ENCODE results near the gene SKA3. TPM values are rescaled to one million over a fixed set of nuclear protein-coding genes. Genes with fewer than 3 reads are reported as not detected.
"Not testable (repeated sequence)": the region's sequence is repeated elsewhere in the genome, so short reads cannot be mapped to it uniquely, and the experiment has no call there.

Gene SKA3
- total RNA-seq, 1 experiment from 2014 or later: 61.8 TPM

DNA sequence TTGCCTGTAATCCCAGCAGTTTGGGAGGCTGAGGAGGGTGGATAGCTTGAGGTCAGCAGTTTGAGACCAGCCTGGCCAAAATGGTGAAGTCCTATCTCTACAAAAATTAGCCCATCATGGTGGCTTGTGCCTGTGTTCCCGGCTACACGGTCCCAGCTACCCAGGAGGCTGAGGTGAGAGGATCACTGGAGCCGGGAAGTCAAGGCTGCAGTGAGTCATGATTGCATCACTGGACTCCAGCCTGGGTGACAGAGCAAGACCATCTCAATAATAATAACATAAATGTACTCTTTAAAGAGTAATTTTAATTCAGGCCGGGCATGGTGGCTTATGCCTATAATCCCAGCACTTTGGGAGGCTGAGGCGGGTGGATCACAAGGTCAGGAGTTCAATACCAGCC, 38.7 kb downstream of the SKA3 start:
- no peak overlapping the region for H4K5ac ChIP-seq (ENCODE audit: insufficient read length, low read depth, low read length)
- H4K20me1 ChIP-seq (ENCODE audit: control insufficient read depth, insufficient read depth, insufficient read length): no peaks in the 10 kb centered on the region
- WGBS (ENCODE audit: extremely low coverage, insufficient read length, low lambda C conversion rate): no CpG with 5 or more reads among the region's 5 CpGs
- H3K9ac ChIP-seq (ENCODE audit: extremely low read depth, insufficient read length, low read length): no peak overlapping the region
- no peak overlapping the region for H3K23ac ChIP-seq (ENCODE audit: insufficient read length, low read depth, low read length)
- Mint-ChIP-seq H3K27ac (no peak overlapping the region), H3K36me3 (ENCODE audit: insufficient read depth in 1 of 3, low read depth in 3 of 3) (peaks cover 16 to 19% (median 17%) of the 10 kb centered on the region in 3 experiments), H3K4me1 (peaks cover 17 to 31% of the 10 kb centered on the region in 2 experiments), H3K9me3 (peaks cover 11 to 13% of the 10 kb centered on the region in 2 experiments), H3K4me3 (no peak overlapping the region), H3K27me3 (ENCODE audit: low read depth) (no peaks in the 10 kb centered on the region)
- H2BK12ac ChIP-seq (ENCODE audit: insufficient read length, low read depth, low read length): no peak overlapping the region
- H3K18ac ChIP-seq (ENCODE audit: insufficient read length, low read depth, low read length): no peak overlapping the region
- no peak for DNase-seq
- H3K79me2 ChIP-seq (ENCODE audit: insufficient read depth, low read length): peaks cover 15% of the 10 kb centered on the region; the same call in 1 of the 2 replicates
- no peak overlapping the region for H4K8ac ChIP-seq (replicated peaks; ENCODE audit: insufficient read length, low read depth, low read length)
- no peak overlapping the region for H2BK15ac ChIP-seq (ENCODE audit: low read depth, low read length)
- H3K9me3 ChIP-seq (ENCODE audit: control insufficient read depth, low read depth, low read length): no peaks in the 10 kb centered on the region
- H4K91ac ChIP-seq (ENCODE audit: insufficient read length, low read depth, low read length): no peak overlapping the region
- no peak overlapping the region for H2AK5ac ChIP-seq (ENCODE audit: insufficient read length, low read length)
- H2BK120ac ChIP-seq (ENCODE audit: low read depth, low read length, poor library complexity, severe bottlenecking): no peak overlapping the region
- no peak overlapping the region for H3K14ac ChIP-seq (ENCODE audit: insufficient read depth, low read length)
- no peak overlapping the region for H2BK5ac ChIP-seq (ENCODE audit: insufficient read length, low read length)
- no peaks in the 10 kb centered on the region for H3K79me1 ChIP-seq (ENCODE audit: insufficient read depth, low read depth, low read length, poor library complexity, severe bottlenecking)
- H3T11ph ChIP-seq (ENCODE audit: low read length): no peak overlapping the region
- H2AFZ ChIP-seq (ENCODE audit: low read length): no peak overlapping the region
- H3K4me2 ChIP-seq (ENCODE audit: insufficient read depth, insufficient read length, low read length): no peak overlapping the region
- H3K4me1 ChIP-seq (ENCODE audit: insufficient read depth, low read length): no peaks in the 10 kb centered on the region; the same call in 1 of the 2 replicates
- H3K23me2 ChIP-seq (ENCODE audit: insufficient read length, low read depth, low read length, poor library complexity, severe bottlenecking): no peaks in the 10 kb centered on the region
- H3K27ac ChIP-seq (ENCODE audit: insufficient read length, low read depth, low read length): no peak overlapping the region
- no peak overlapping the region for H3K4ac ChIP-seq (ENCODE audit: low read depth, low read length)
- TF ChIP-seq, protein P1, sequence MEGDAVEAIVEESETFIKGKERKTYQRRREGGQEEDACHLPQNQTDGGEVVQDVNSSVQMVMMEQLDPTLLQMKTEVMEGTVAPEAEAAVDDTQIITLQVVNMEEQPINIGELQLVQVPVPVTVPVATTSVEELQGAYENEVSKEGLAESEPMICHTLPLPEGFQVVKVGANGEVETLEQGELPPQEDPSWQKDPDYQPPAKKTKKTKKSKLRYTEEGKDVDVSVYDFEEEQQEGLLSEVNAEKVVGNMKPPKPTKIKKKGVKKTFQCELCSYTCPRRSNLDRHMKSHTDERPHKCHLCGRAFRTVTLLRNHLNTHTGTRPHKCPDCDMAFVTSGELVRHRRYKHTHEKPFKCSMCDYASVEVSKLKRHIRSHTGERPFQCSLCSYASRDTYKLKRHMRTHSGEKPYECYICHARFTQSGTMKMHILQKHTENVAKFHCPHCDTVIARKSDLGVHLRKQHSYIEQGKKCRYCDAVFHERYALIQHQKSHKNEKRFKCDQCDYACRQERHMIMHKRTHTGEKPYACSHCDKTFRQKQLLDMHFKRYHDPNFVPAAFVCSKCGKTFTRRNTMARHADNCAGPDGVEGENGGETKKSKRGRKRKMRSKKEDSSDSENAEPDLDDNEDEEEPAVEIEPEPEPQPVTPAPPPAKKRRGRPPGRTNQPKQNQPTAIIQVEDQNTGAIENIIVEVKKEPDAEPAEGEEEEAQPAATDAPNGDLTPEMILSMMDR (conservative IDR thresholded peaks at IDR 0.05): no peak
- no peaks in the 10 kb centered on the region for H3K27me3 ChIP-seq (ENCODE audit: insufficient read depth, low read length)
- H3K56ac ChIP-seq (ENCODE audit: insufficient read length, low read depth, low read length): no peak overlapping the region
- H2BK20ac ChIP-seq (ENCODE audit: low read depth, low read length, poor library complexity, severe bottlenecking): no peak overlapping the region

DNA sequence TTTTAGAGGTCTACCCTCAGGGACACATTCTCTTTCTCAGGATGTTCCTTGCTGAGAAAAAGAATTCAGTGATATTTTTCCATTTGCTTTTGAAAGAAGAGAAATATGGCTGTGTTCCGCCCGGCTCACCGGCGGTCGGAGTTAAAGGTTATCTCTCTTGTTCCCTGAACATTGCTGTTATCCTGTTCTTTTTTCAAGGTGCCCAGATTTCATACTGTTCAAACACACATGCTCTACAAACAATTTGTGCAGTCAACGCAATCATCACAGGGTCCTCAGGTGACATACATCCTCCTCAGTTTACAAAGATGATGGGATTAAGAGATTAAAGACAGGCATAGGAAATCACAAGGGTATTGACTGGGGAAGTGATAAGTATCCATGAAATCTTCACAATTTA, 40.5 kb downstream of the SKA3 start:
- H3K27ac Mint-ChIP-seq: peak overlapping the region; percentile 63 to 88 (median 81)
- WGBS (ENCODE audit: extremely low coverage, insufficient read length, low lambda C conversion rate): no CpG with 5 or more reads among the region's 6 CpGs

More for the DNA sequence above, 40.5 kb downstream of the SKA3 start:
- H3K27ac ChIP-seq (ENCODE audit: insufficient read length, low read depth, low read length); H3K4me2 ChIP-seq (ENCODE audit: insufficient read depth, insufficient read length, low read length); H4K91ac ChIP-seq (ENCODE audit: insufficient read length, low read depth, low read length); H3K56ac ChIP-seq (ENCODE audit: insufficient read length, low read depth, low read length); DNase-seq; H3K14ac ChIP-seq (ENCODE audit: insufficient read depth, low read length); H3K23me2 ChIP-seq (ENCODE audit: insufficient read length, low read depth, low read length, poor library complexity, severe bottlenecking); H3K27me3 Mint-ChIP-seq (ENCODE audit: low read depth); H3K9ac ChIP-seq (ENCODE audit: extremely low read depth, insufficient read length, low read length); H3K23ac ChIP-seq (ENCODE audit: insufficient read length, low read depth, low read length); H2AK5ac ChIP-seq (ENCODE audit: insufficient read length, low read length); H3K4ac ChIP-seq (ENCODE audit: low read depth, low read length); H3K18ac ChIP-seq (ENCODE audit: insufficient read length, low read depth, low read length); H2BK120ac ChIP-seq (ENCODE audit: low read depth, low read length, poor library complexity, severe bottlenecking); H2BK12ac ChIP-seq (ENCODE audit: insufficient read length, low read depth, low read length); H2AFZ ChIP-seq (ENCODE audit: low read length); H3T11ph ChIP-seq (ENCODE audit: low read length); H4K5ac ChIP-seq (ENCODE audit: insufficient read length, low read depth, low read length); H3K27me3 ChIP-seq (ENCODE audit: insufficient read depth, low read length); H3K9me3 ChIP-seq (ENCODE audit: control insufficient read depth, low read depth, low read length); H3K79me1 ChIP-seq (ENCODE audit: insufficient read depth, low read depth, low read length, poor library complexity, severe bottlenecking); H2BK5ac ChIP-seq (ENCODE audit: insufficient read length, low read length); H4K8ac ChIP-seq (replicated peaks; ENCODE audit: insufficient read length, low read depth, low read length); H2BK20ac ChIP-seq (ENCODE audit: low read depth, low read length, poor library complexity, severe bottlenecking); H3K4me1 ChIP-seq (ENCODE audit: insufficient read depth, low read length); H2BK15ac ChIP-seq (ENCODE audit: low read depth, low read length); H4K20me1 ChIP-seq (ENCODE audit: control insufficient read depth, insufficient read depth, insufficient read length); H3K79me2 ChIP-seq (ENCODE audit: insufficient read depth, low read length): not testable (repeated sequence)
- peaks cover 15 to 25% of the 10 kb centered on the region in 2 experiments for H3K4me1 Mint-ChIP-seq
- peaks cover 12 to 13% of the 10 kb centered on the region in 2 experiments for H3K9me3 Mint-ChIP-seq
- peaks cover 9 to 11% (median 11%) of the 10 kb centered on the region in 3 experiments for H3K36me3 Mint-ChIP-seq (ENCODE audit: insufficient read depth in 1 of 3, low read depth in 3 of 3)
- H3K4me3 Mint-ChIP-seq: peak overlapping the region in 1 of 2 experiments; percentile 3; a peak in 2 of 5 replicates
